Stimulated activated CD4-positive, alpha-beta T cell treated with anti-CD3 and anti-CD28 coated beads, Interleukin-2, amount 100 ng/mL, for 24 hours (primary cell): ENCODE data around the gene CCDC9B.

Experiments
- DNase-seq, 2 donors: peaks; one replicate each; pipeline ENCODE4 v3.0.0-alpha.2; 2020

CCDC9B gene

DNA sequence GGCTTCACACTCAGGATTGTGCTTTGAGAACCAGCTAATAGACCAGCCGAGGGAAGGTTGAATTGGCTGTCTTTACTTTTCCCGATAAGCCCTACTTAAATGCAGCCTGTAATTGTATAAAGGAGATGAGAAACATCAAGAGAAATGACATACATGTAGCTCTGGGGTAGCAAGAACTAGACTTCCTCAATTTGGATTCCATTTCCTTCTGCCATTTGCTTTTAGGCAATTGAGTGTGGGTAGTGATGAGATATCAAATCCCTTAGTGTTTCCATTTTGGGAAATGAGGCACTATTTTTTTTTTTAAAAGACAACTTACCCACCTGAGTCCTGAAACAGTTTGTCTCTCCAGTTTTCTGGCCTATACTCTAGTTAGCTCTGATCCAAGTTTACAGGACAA is 15.0 kb downstream of the CCDC9B start:
- no peak for DNase-seq

DNA sequence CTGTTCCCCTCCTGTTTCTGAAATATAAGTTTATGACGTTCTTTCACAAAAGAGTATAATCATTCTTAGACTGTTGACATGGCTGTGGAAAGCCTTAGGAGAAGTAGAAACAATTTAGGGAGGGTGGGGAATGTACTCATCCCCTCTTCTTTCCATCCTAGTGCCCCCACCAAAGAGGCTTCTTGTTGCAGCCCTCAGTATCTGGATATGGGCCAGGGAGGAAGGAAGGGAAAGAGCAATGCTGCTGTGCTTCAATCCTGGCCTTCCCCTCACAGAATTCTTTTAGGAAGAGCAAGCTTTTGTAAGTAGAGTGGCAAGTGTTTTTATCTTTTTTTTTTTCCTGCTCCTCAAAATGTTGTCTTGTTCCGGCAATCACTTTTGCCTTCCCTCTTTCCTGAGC is 15.6 kb downstream of the CCDC9B start:
- no peak for DNase-seq

DNA sequence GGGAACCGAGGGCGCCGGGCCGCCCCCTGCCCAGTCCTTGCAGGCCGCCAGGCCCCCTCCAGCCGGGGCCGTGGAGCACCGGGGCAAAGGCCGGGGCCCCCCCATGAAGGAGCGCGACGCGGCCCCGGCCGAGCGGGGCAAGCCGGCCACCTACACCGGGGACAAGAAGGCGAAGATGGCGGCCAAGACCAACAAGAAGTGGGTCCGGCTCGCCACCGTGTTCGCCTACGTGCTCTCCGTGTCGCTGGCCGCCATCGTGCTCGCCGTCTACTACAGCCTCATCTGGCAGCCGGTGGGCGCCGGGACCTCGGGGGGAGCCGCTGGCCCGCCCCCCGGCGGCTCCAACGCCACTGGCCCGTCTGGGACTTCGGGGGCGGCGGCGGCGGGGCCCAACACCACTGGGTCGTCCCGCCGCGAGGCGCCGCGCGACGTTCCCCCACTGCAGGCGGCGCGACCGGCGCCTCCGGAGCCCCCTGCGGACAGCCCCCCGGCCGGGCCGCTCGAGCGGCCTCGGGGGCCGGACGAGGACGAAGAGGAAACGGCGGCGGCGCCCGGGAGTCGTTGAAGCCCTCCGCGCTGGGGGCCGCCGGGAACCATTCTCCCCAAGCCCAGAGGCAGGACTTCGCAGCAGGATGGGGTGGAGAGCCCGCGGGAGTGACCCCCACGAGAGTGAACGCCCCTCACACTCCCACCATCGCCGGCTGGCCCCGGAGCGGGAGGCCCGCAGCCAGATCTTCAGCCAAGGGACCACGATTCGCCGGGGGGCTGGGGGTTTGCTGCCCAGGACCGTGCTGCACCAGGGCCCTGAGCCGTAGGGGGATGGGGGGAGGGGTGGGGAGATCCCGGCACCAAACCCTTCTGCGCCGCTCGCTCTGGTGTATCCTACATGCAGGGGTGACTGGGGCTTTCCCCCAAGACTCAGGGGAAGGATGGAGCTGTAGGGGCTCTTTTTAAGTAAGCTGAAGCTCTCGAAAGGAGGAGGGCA is 16.5 kb downstream of the CCDC9B start:
- peak; percentile 34 to 48 for DNase-seq

DNA sequence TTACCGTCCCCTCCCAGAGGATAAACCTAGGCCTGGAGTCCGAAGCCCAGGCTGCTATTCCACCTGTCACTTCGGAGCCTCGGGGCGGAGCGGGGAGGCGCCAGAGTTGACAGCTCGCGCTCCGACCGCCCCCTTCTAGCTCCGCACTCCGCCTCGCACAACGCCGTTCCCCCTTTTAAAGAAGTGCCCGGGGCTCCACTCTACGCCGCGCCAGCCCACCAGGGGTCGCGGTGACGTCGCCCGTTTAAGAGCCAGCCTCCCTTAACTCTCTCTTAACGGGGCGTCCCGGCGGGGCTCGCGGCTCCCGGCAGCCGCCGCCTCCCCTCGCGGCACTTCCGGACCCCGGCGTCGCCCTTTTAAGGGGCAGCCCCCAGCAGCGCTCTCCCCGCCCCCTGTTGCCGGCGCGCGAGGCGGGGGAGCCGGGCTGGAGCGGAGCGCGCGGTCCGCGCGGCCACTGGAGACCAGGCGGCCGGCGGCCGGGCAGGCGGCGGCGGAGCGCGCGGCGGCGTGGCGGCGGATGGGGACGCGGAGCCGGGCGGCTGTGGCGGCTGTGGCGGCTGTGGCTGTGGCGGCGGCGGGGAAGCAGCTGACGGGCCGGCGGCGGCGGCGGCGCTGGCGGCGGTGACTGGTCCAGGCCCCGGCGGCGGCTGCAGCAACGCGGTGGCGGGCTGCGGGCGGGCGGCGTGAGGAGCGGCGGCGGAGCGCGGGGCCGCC is 17.3 kb downstream of the CCDC9B start, which contains the start of gene INAFM2:
Gene INAFM2 (plus strand): TSS at position 454 of the 714 bp plus-strand sequence. CDS start 364 bp downstream, outside the sequence.
- DNase-seq, result peak; percentile 88 to 89

DNA sequence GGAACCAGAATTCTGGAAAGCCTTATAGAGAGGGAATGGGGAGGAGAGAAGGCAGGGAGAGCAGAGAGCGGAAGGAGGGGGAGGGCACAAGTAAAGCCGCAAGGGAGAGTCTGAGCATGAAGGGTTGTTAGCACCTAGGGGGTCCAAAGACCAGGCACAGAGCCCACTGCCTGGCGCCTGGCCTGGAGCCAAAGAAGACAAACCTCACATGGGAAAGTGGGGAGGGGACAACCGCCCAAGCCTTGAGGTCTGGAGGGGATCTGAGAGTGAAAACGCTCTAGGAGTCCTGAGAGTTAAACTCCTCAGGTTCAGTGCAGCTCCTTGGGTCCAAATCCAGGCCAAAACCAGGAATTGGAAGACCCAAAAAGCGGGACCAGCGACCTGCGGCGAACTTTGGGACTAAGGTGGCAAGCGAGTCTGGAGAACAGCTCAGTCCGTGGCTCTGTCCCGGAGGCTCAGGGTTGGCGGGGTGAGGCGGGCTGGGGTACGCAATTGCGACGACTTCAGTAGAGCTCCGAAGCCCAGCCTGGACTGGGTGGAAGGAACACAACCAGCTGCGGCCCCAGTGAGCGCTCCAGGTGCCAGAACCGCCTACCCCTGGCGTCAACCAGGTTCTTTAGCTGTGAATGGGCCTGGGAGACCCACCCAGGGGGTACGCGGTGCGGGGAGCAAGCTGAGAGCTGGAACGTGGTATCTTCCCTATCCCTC is 18.1 kb downstream of the CCDC9B start:
- DNase-seq, result no peak

DNA sequence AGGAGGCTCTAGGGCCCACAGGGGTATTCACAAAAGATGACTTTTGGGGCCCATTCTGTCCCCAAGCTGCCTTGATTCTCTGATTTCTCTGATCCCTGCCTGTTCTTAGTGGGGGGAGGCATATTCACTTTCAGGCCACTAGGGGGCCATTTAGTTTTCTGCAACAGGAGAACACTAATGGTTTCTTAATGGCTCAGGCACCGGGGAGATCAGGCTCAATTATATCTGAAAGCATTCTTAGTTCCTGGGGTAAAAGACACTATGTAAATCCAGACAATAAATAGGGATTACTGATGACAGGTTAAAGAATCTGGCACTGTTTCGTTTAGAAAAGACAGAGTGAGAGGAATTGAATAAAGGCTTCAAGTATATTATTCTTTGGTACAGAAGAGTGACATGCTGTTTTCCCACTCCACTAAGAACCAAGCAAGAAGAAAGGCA is 19.8 kb downstream of the CCDC9B start:
- DNase-seq, result peak; percentile 42 to 61

DNA sequence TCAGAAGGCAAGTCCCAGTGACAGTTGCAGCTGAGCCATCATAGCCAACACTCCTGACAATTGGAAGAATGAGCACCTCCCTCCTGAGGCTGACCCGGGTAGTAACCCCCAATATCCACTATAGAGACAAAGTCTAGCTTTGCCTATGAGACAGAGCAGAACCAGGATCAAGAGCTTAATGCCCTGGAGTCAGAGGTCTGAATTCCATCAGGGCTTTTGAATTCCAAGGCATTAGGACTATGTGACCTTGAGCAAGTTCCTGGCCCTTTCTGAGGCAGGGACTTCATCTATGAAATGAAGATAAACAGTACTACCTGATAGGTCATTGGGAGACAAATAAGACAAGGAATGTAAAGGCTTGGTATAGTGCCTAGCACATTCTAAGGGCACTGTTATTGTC is 20.3 kb downstream of the CCDC9B start:
- DNase-seq, result no peak

DNA sequence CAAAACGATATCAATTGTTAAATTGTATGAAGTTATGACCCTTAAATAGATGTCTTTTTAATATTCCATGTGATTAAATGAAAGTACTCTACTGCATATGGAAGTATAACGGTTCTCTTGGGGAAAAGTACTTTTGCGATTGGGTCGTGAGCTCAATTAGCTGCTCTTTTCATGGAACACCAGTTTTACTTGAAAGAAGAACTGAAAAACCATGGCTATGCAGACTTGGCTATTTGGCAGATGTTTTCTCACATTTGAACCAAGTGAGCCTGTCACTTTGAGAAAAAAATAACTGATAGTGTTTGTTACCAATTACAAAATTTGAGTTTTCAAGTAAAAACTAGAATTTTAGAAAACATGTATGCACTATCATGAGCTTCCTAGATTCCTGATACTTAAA is 23.2 kb downstream of the CCDC9B start:
- no peak for DNase-seq

DNA sequence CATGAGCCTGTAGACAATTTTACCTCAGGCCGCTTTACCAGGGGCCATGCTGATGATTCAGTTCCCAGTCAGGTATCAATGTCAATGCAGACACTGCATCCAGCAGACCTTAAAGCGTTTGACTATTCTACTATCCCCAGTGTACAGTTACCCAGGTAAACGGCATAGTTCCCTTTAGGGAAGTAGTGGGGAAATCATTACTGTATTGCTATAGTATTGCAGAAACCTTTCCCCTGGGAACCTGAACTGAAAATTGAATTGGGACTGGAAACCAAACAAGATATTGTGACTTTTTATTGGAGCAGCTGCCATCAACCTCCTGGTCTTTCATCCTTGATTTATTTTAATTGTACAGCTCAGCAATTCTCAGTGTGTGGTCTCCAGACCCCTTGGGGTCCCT is 23.8 kb downstream of the CCDC9B start:
- DNase-seq, result no peak

DNA sequence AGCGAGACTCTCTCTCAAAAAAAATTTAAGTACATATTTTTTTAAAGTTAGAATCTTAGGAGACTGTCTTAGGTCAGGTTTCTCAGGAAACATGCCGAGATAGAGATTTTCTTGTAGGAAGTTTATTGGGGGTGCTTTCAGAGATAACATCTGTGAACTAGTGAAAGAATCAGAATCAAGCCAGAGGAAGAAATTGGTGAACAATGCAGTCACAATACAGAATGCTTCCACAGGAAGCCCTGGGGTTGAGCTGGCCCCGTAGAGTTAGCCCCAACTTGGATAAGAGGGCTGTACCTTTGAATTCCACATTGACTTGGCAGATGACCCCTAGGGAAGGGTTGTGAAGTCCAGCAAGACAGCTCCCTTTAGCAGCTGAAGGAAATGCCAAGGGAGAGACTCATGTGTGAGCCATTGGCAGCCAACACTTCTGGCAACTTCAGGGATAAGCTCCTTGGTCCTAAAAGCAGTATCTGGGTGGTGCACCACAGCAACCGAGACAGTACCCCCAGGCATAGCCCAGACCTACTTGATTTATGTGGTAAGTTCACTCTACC is 25.9 kb downstream of the CCDC9B start:
- no peak for DNase-seq

DNA sequence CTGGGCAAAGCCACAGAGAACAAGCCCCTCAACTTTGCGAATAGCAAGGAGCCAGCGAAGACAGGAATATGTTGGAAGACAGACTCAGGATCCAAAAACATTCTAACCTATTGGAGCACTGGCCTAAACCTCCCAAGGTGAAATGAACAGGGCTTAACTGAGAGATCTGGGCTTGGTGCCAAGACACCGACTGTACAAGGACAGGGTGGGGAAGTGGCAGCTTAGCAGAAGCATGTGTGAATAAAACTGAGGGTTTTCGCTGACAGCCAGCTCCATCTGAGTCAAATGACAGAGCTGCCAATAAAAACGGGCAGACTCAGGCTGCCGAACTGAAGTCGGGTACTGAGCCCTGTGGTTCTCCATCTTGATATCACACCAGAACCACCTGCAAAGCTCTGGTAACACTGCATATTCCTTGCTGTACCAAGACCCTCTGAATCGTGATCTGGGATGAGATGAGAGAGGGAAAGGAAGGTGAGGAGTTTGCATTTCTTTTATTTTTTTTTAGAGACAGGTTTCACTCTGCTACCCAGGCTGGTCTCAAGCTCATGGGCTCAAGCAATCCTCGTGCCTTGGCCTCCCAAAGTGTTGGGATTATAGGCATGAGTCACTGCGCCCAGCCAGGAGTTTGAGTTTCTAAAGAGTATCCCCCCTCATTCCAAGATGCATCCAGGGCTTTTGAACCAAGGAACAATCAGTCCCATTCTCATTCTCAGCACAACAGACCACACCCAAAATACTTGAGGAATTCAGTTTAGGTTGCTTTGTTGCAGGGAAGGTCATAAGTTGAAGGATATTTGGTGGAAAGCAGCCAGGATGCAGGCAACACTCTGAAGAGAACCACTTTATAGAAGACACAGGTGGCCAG is 27.0 kb downstream of the CCDC9B start:
- no peak for DNase-seq

DNA sequence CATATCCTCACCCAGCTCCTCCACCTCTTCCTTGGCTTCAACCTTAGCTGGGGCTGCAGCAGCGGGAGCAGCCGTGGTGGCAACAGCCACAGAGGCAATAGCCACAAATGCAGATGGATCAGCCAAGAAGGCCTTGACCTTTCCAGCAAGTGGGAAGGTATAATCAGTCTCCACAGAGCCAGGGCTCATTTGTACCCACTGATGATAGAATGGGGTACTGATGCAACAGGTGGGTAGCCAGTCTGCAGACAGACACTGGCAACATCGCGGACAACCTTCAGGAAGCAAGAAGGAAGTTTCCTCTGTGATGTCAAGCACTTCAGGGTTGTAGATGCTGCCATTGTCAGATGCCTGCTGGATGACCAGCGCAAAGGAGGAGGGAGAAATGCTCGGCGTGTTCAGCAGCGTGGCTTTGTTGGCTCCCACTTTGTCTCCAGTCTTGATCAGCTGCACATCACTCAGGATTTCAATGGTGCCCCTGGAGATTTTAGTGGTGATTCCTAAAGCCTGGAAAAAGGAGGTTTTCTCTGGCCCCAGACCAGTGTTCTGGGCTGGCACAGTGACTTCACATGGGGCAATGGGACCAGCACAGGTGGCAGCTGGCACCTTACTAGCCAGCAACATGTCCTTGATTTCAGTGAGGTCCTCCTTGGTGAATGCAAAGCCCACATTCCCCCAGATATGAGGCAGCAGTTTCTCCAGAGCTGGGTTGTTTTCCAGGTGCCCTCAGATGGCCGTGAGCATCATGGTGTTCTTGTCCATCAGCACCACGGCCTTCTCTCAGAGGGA is 28.2 kb downstream of the CCDC9B start:
- no peak for DNase-seq

DNA sequence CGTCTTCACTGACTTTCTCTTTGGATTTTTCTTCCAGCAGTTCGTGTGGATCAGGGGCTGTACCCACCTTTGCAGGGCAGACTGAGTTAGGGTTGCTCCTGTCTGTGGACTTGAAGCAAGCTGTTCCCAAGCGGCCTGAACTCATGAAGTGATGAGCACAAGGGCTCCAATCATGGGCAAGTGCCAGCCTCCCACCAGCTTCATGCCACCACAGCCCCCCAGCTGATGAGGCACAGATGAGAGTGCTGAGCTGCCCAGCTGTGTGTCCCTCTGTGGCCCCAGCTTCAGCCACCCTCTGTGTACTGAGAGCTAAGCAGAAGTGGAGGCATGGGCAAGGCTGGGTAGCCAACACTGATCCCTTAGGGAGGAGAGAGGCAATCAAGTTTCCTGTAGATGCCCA is 29.7 kb downstream of the CCDC9B start:
- DNase-seq, result no peak

DNA sequence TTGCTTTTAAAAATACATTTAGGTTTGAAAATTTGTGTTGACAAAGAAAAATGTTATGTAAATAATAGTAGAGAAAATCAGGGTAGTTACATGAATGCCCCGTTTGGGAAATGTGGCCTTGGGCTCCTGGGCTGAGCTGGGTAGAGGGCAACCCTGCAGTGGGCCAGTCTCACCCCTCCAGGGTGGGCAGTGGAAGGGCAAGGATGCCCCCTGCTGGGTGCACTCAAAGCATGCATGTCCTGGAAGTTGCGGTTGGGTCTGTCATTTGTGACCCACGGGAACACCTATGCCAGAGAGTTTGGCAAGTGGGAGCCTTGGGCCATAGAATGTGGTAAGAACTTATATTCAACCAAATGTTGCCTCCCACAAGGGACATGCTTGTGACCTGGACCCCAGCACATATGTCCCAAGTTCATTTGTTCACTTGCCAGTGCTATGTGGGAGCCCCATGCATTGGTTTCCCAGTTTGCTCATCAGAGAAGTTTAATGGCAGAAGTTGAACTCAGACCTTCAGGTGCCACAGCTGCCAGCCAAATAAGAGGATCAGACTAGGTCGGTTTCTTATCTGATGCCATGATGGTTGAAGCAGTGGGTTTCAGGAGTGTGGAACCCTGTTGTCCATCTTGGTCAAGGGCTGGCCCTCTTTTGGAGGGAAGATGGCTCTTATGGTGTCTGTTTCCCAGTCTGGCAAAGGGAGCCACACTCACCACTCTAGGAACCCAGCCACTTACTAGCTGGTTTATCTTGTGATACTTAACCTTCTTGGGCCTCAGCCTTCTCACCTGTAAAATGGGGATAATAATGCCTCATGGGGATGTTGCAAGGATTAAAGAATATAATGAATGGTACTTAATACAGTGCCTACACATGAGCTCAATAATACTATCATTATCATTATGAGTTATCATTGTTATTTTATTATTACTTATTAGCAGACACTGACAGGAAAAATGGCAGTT is 30.5 kb downstream of the CCDC9B start:
- peak; percentile 63 to 70 for DNase-seq

DNA sequence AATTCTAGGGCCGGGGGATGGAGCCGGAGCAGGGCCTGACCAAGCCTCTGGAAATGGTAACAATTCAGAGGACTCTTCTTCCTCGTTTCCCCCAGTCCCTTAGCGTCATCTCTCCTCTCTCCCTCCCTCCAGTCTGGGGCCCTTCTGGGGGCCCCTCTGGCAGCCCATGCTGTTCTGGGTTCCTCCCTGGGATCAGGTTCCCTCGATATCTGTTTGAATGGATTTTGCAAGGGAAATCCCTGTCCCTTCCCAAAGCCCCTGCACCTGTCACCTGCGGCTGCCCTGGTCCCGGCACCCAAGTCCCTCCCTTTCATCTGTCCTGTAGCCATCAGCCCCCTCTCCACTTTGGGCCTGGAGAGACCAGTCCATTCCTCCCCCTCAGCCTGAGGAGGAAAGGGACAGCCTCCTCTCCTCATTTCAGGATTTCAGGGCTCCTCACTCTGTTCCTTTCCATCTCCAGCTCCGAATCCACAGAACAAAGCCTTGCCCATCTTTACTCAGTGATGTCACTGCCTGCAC is 31.3 kb downstream of the CCDC9B start:
- DNase-seq, result no peak

DNA sequence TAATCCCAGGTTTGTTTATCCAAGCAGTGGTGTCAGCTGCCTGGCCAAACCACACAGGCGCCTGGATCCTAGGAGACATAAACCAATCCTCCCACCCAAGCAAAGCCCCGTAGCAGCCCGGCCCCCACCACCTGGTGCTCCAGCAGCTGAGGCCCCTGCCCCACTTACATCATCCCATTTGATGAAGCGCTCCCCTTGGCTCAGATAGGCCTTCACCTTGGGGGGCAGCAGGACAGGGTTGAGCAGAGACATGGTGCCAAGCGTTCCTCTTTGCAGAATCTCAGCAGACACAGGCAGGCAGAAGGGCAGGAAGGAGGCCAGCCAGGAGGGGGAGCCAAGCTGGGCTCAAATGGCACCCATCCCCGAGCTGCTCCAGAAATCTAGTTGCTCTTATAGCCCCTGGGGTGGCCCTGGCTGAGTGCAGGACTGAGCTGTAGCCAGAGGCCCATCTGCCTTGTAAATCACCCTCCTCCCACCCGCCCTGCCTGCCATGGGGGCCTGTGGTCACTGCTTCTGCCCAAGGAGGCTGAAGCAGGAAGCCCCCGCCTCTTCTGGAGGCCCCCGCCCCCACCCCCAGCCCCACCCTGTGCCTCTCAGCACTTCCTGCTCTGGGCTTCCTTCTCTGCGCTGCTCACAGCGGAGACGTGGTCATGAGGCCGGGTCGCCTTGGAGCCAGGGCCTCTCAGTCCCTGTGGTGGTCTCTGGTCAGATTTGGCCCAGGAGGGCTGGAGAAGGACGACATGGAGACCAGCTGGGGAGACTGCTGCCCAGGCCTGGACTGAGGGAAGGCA is 33.1 kb downstream of the CCDC9B start, which contains the start of gene PLCB2:
Gene PLCB2 (minus strand): TSS at position 515 of the 791 bp plus-strand sequence. CDS start 263 bp downstream, at position 252.
- DNase-seq, result peak; percentile 68

DNA sequence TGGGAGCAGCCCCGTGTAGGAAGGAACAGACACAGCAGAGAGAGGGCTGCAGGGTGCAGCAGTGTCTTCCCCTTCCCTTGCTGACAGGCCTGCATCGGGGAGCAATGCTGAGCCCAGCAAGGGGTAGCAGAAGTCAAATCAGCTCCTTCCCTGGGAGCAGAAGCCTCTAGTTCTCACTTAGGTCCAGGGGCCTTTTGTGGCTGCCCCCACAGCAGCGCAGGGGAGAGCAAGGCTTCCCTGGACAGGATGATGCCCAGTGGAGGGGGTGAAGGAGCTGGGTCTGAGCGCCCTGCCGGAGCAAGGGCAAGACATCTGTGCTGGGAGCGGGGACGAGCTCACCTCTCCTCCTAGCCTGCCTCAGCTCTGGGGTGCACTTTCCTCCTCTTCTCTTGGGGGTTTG is 33.8 kb downstream of the CCDC9B start:
- no peak for DNase-seq

DNA sequence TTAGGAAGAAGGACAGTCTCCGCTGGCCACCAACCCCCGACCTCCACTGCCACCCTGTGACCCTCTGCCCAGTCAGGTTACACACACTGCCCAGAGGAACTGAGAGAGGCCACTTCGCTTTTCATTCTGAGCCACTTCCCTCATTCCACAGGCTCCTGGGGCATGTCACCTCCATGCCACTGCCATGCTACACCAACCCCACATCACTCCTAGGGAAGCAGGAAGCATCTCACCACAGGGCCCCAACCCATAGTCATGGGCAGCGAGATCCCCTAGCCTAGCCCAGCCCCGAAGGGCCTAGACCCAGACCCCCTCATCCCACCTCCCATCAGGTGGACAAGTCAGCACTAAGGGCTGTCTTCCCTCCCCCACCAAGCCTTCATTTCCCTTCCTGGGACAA is 34.4 kb downstream of the CCDC9B start:
- no peak for DNase-seq

DNA sequence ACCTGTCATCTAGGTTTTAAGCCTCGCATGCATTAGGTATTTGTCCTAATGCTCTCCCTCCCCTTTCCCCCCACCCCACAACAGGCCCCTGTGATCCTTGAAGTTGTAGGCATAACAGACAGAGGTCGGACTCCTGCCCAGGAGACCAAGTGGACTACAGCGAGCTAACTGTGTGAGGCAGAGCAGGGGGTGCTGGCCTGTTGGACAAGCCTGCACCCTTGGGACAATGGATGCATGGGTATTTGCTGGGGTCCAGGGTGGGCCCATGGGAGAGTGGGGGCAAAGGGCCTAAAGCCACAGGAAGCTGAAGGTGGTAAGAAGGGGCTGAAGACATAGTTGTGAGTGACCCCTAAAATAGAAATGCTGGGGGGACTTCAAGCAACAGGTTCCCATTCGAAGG is 35.5 kb downstream of the CCDC9B start:
- DNase-seq, result no peak
